ENCODE results near the gene SMKR1. TPM values are rescaled to one million over a fixed set of nuclear protein-coding genes. Genes with fewer than 3 reads are reported as not detected.
A peak's percentile ranks its signal among the peaks of the same experiment; 100 is the strongest.

The SMKR1 gene
- total and polyA plus RNA-seq, 10 donors, result 0.91 to 2.2 (median 1.4) TPM; not detected in 5

DNA sequence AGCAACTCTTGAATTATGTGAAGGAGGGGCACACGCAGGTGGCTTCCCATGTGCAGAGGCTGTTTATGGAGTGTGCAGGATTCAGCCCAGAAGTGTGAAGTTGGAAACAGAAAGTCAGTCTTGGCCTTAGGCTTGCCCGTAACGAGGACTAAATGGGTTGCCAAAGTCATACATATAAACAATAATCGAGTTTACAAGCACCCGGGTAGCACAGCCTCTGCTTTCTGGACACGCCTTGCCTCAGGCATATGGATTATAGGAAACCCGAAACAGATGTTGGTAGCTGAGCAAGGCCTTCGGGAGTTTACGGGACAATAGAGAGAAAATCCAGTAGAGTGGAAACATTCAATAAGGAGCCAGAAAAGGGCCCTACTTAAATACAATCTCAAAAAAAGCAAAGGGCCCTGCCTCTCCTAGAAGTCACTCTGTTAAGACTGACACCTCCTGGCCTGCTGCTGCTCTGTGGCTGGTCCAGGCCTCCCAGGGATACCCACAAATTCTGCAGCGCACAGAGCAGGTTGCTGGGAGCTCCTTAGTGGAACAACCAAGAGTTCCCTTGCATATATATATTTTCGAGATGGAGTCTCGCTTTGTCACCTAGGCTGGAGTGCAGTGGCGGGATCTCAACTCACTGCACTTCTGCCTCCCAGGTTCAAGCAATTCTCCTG lies 48.5 kb downstream of the SMKR1 start:
- intact Hi-C loops (cut with DNase I; ENCODE audit: low total_unique reads), result no loop called here
- no peak overlapping the region for H3K27ac ChIP-seq
- no peak overlapping the region for H3K4me3 ChIP-seq
- no peaks in the 10 kb centered on the region for H3K9me3 ChIP-seq
- 84 to 96% (median 93%) methylated on average over 13 of the region's 13 CpGs for WGBS, 5 donors
- no peaks in the 10 kb centered on the region for H3K36me3 ChIP-seq
- peaks cover 0 to 9% (median 0%) of the 10 kb centered on the region in 6 donors for H3K4me1 ChIP-seq
- DNase-seq, result no peak
- TF ChIP-seq POLR2AphosphoS5 (IDR thresholded peaks at IDR 0.05) (no peak), POLR2A (IDR thresholded peaks at IDR 0.05) (no peak), CTCF (IDR thresholded peaks at IDR 0.05 in 8 of 11, conservative IDR thresholded peaks at IDR 0.05 in 3 of 11) (no peak)
- H3K27me3 ChIP-seq (replicated peaks in 1 of 7), result peaks cover 0 to 16% (median 0%) of the 10 kb centered on the region in 7 donors

GRCh38 chr7:129553899-129554461 lies 51.6 kb downstream of the SMKR1 start:
- Histone ChIP-seq H3K4me1 (peaks cover 0 to 9% (median 0%) of the 10 kb centered on the region in 6 donors), H3K36me3 (no peaks in the 10 kb centered on the region), H3K27me3 (replicated peaks in 1 of 7) (peaks cover 0 to 16% (median 0%) of the 10 kb centered on the region in 7 donors), H3K9me3 (no peaks in the 10 kb centered on the region), H3K4me3 (peak overlapping the region in 1 of 8 donors; percentile 41), H3K27ac (no peak overlapping the region)
- DNase-seq, result no peak
- WGBS, 5 donors, result 10 to 22% (median 18%) methylated on average over 13 of the region's 13 CpGs
- intact Hi-C loops (cut with DNase I; ENCODE audit: low total_unique reads), result no loop called here
- TF ChIP-seq POLR2AphosphoS5 (IDR thresholded peaks at IDR 0.05) (peak in 1 of 3 donors; percentile 19), POLR2A (IDR thresholded peaks at IDR 0.05) (no peak), CTCF (IDR thresholded peaks at IDR 0.05 in 8 of 11, conservative IDR thresholded peaks at IDR 0.05 in 3 of 11) (no peak)

GRCh38 chr7:129556607-129557133 lies 54.3 kb downstream of the SMKR1 start:
- intact Hi-C loops (cut with DNase I; ENCODE audit: low total_unique reads), result no loop called here
- no peak overlapping the region for H3K4me3 ChIP-seq
- H3K27me3 ChIP-seq (replicated peaks in 1 of 7), result peaks cover 0 to 16% (median 0%) of the 10 kb centered on the region in 7 donors
- DNase-seq, result no peak
- H3K27ac ChIP-seq, result no peak overlapping the region
- H3K9me3 ChIP-seq, result no peaks in the 10 kb centered on the region
- 55 to 77% (median 64%) methylated on average over 8 of the region's 8 CpGs for WGBS, 5 donors
- TF ChIP-seq POLR2A (IDR thresholded peaks at IDR 0.05), result no peak
- no peak for TF ChIP-seq POLR2AphosphoS5 (IDR thresholded peaks at IDR 0.05)
- no peak for TF ChIP-seq CTCF (IDR thresholded peaks at IDR 0.05 in 8 of 11, conservative IDR thresholded peaks at IDR 0.05 in 3 of 11)
- peaks cover 0 to 12% (median 2%) of the 10 kb centered on the region in 6 donors for H3K4me1 ChIP-seq
- H3K36me3 ChIP-seq, result no peaks in the 10 kb centered on the region

Measured in spleen (tissue), 11 donors.